GM21529 (cell line): ENCODE measurements around the gene LHFPL2.

ENCODE experiments used
- ATAC-seq: cut with Tn5 transposase; IDR thresholded peaks from one replicate; pipeline ENCODE4 v1.9.1; 2021; ENCODE audit not compliant: unreplicated experiment

LHFPL2 gene

DNA sequence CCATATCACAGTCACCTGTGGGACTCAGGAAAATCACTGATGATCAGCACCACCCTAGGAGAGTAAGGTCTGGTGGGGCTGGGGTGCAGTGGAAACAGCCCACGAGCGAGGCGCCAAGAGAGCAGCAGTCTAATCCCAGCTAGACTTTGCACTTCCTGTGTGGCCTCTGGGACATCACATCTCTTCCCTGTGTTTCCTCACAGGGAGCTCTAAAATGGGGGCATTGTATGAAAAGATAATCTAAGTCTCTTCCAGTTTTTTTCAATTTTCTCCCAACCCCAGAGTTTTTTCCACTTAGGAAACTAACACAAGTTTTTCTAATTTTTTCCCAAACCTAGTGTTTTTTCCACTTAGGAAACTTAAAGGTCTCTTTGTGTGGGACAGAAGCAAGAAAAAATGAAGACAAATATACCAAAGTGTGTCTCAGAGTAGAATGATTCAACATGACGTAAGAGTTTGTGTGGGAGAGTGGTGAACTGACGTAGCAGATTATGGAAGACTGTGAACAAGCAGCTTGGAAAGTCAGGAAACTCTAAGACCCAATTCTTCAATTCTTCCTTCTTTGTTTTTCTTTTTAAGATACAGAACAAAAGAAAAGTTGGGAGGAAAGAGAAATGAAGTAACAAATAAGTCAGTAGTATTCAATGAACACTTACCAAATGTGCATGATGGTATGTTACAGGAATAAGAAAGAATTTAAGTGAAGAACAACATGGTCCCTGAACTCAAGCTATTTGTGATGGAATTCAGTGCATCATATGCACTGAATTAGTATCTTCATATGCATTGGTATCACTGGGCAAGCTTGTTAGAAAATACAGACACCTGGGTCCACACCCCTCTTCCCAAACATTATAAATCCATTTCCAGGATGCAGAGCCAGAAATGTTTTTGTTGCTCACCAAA lies 51.3 kb downstream of the LHFPL2 start:
- no peak for ATAC-seq

DNA sequence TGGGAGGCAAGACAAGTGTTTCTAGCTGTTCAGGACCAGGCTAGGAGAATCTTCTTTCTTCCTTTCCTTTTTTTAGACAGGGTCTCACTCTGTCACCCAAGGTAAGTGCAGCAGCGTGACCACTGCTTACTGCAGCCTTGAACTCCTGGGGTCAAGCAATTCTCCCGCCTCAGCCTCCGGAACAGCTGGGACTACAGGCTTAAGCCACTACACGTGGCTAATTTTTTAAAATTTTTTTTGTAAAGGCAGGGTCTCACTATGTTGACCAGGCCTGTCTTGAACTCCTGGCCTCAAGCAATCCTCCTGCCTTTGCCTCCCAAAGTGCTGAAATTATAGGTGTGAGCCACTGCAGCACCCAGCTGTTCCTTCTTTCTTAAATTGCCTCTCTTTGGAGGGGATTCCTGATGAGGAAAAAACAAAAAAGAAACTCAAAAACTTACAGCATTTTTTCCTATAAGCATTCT lies 53.1 kb downstream of the LHFPL2 start:
- ATAC-seq, result no peak

DNA sequence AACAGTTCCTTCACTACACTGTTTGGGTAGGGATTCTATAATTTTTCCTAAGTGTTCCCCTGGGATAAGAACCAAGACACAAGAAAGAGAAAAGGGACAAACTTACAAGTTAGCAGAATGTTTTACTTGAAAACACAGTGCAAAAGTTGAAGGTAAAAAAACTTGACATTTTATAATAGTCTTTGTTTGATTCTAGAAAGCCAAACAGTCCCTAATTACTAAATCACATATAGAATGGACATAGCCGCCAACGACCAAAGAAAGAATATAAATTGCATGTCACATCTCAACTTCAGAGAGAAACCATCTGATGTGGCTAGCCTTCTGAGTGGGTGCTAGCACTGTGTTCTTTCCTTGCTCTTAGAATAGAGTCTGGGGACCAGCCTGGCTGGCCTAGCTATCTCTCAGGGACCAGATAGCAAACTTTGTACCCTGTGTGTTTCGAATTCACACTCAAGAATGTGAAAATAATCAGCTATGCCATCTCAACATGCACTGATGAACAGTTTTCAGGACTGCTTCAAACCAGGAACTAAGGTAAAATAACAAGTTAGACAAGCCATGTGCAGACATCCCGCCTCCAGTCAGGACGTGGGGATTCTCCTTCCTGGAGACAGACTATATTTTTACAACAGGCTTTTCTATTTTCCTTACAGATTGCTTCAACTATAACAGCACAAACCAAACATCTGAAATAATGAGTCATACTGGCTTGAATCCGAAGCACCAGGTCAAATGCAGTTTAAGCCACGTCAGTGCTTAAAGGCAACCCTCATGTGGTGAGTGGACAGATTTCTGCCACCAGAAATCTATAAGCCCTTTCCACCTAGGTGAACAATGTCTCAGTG lies 53.7 kb downstream of the LHFPL2 start:
- ATAC-seq, result no peak

DNA sequence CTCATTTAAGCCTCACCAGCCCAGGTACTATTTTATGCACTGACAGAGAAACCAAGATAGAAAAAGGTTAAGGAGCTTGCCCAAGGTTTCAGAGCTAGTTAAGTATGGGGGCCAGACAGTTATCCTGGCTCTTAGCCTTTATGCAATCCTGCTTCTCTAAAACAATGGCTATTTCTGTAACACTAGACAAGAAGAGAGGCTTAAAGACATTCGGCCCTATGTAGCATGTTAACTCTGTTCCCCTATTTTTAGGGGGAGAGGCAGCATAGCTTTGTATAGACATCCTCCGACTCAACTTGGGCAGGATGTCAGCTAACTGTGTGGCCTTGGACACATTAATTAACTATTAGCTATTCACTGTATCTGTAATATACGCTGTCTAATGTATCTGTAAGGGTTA lies 54.6 kb downstream of the LHFPL2 start:
- ATAC-seq, result no peak

DNA sequence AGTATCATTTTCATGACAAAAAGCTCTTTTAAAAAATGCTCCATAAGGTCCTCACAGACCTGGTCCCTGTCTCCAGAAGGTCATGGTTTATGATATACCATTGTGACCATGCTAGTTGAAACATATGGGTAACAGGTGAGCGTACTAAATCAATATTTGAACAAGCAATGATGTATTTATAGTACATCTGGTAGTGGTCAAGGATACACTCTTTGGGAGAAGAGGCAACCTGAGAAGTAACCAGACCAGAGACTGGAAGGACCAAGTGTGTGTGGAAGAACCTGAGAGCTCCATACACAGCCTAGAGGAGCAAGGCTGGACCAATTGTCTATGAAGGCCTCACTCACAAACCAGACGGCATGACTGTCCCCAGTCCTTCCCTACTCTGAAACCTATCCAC lies 55.1 kb downstream of the LHFPL2 start:
- no peak for ATAC-seq

DNA sequence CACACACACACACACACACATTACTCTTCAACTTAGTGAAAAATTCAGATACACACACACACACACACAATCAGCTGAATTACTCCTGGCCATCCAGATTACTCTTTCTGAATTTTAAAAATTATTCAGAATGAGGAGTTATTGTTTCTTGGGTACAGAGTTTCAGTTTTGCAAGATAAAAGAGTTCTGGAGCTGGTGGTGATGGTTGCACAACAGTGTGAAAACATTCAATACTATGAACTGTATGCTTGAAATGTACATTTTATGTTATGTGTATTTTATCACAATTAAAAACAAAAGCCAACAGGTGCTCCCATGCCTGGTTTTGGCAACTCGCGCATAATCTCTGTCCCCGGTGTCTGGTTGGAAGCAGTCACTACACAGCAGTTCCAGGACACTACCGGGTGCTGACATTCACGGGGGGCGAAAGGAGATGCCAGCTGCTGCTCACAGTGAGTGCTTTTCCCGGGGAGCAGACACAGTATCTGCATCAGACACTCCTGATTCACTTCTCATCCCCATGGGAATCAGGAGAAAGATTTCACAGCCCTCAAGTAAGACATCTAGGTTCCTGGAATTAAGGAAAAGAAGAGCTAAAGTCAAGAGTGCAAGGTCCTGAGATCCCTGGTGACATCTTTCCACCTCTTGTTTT lies 55.7 kb downstream of the LHFPL2 start:
- no peak for ATAC-seq

DNA sequence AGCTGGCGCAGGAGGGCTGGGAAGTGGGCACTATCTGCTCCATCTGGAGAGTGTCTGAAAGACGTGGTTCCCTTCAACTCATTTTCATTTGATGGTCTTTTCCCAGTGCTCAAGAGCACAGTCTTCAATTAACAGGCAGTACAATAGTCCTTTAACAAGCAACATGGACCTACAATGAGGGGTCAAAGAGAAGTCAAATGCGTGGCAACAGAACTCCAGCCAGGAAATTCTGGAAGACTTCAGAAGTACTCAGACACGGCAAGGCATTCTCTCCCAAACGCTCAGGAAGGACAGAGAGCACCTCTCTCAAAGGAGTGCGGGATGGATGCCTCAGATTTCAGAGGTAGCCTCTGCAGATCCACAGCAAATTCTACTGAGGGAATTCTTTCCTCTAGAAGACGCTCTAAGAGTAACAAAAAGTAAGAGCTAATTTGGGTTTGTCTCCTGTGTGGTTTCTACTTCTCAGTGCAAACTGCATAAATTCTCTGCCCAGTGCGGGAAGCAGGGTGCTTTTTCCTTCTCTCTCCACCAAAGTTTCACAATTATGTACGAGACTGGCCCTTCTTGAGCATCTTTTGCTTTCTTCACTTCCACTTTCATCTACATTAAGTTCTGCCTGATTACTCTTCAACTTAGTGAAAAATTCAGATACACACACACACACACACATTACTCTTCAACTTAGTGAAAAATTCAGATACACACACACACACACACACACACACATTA lies 56.4 kb downstream of the LHFPL2 start:
- ATAC-seq, result peak; percentile 86

DNA sequence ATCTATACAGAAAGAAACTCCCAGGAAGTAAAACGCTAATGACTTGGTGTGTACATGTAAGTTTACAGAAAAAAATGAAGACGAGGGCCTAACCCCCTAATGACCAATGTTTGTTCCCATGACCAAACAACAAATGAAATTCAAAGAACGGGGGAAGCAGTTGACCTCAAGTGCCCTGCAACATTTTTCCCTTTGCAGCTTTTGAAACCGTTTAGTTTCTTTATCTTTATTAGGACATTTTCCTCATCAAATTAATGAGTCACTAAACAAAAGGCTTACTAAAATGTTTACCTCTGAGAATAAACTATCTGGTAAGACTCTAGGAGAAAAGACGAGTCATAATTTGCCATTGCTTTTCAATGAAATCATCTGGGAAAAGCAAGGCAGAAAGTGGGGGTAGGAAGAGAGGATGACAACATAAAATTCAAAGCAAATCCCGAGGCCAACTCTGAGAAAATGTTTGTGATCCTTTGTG lies 57.4 kb downstream of the LHFPL2 start:
- no peak for ATAC-seq

DNA sequence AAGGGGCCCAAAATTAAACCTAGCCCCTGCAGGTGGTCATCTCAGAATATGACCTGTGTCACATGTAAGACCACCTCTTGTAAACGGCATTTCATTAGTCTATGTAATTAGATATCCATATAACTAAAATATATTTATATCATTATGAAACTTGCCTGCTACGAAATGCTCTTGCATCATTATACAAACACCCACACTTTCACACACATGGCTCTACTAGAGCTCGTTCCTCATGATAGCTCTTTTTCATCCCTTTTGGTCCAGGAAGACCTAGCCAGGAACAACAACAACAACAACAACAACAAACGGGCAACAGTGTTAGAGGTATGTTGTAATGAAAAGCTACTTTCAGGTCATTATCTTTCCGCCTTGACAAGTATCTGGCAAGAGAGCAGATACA lies 58.6 kb downstream of the LHFPL2 start:
- no peak for ATAC-seq

DNA sequence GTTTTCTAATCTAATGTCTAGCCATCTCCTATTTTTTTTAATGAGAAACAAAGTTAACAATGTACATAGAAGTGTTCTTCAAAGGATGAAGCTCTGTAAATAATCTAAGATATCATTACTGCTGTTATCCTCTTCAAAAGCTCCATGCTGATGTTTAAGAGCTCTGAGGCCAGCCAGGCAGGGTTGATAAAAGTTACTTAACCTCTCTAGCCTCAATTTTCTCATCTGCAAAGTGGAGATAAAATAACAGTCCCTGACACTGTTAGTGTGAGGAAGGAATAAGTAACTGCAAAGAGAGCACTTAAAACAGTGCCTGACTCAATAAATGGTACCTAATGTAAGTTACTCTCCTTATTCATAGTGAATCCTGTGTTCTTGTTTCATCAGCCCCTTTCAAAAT lies 60.1 kb downstream of the LHFPL2 start:
- ATAC-seq, result no peak

DNA sequence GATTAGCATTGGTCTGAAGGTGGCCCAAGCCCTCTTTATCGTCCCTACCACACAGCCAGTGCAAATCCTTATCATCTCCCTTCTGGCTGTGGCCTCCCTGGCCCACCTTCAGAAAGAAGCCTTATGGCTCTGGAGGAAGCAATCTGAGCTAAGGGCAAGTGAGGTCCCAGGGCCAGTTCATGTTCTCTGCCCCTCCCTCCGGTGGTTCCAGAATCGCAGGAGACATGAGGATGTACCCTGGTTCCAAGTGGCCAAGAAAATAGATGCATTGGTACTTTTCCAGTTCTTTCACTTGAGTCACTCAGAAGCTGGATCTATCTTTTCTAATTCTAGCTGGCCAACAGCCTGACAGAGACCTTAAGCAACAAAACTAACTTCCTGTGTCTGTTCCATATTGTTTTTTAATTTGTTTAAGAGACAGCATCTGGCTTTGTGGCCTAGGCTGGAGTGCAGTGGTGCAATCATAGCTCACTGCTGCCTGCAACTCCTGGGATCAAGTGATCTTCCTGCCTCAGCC lies 60.7 kb downstream of the LHFPL2 start:
- ATAC-seq, result no peak

DNA sequence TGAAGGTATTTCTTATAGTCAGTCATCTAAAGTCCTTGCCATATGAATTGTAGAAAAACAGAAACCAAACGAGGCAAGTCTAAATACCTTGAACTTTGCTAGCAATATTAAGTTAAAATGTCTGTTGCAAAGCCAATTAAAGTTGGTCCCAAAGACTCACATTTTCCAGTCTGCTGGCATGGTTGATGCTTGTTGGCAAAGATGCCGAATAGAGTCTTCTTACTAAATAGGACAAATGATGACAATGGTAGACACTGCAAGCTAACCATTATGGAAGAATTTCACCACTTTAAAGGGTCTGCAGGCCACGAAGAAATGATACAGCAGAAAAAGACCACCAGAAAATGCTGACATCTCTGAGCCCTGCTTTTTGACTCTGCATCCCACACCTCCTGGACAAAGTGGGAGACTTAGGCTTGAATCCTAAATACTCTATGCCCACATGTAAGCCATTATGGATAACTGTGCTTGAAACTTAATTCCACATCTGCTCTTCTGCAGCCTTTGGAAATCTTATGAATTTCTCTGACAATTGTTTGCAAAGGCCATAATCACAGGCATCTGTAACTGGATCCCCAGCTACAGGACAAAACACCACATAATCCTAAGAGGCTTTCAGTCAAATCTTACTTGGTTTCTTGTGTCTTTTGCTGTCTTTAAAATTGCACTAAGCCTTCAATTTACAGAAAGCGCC lies 61.3 kb downstream of the LHFPL2 start:
- ATAC-seq, result no peak

DNA sequence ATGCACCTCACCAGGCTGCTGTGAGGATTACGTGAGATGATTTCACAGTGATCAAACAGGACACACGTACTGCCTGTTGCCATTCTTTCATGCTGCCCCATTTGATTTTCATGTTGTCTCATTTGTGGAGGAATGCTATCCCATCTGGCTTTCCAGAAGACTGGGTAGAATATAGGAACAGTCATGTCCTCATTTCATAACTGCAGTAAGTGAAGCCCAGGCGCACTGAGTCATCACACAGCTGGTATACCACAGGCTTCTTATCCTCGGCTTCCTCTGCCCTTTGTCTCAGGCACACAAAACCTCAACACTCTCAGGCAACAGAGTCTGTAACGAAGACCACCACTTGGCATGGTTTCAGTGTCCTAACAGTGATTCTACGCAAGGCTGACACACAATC lies 62.3 kb downstream of the LHFPL2 start:
- no peak for ATAC-seq

DNA sequence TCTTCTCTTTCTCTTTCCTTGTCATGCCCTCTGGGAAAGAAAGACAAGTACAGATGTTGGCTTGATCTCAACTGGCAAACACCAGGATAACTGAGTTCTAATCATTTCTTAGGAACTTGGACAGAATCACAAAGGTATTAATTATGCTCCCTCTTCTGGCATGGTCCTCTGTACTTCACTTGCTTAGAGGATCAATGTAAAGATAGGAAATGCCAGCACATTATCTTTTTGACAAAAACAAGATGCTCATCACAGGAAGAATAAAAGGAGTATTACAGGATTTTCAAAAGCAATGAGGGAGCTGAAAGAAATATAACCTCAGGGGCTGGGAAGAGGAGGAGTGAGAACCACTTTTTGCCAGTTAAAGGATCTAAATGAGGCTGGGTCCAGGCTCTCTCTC lies 70.6 kb downstream of the LHFPL2 start:
- ATAC-seq, result no peak

DNA sequence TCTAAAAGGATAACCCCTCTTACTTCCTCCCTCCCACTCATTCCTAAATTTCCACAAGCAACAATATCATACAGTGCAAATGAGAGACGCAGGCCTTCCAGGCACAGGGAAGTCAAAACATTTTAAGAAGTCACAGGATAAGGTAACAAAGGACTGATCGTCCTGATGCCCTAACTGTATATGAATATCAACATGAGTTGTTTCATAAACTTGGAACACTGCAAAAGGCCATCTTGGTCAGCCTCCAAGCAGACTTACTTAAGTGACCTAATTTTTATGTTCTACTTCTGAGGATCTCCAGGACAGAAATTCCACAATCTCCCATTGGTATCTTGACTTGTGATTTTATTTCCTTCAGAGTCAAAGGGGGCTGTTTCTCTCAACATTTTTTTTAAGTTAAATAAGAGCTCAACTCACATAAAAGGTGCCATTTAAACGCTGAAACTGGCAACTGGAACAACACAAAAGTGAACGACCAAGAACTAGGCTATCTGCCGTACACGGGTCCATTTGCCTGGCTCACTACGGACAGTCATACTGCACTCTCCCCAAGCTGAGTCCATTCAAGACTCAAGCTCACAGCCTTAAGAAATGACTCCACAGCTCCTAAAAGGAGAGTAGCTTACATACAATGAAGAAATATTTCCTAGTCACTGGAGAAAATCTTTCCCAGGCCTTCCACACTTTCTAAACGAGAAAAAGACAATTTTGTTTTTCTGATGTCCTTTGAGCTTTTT lies 71.3 kb downstream of the LHFPL2 start:
- no peak for ATAC-seq

DNA sequence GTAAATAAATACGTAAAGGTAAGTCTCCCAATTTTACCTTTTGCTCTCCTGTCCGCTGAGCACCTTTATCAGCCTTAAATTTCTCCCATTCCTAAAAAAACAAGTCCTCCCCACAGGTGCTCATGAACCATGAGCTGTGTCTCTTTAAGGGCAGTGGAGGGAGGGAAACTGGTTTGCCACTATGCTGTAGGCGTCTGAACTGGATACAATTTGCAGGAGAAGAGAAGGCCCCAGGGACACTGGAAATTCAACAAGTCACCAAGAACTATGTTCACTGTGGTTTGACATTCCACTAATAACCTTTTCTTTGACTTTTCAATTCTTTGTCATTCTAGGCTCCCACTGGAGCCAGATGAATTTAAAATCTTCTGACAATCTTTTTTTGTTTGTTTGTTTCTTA lies 72.2 kb downstream of the LHFPL2 start:
- no peak for ATAC-seq

DNA sequence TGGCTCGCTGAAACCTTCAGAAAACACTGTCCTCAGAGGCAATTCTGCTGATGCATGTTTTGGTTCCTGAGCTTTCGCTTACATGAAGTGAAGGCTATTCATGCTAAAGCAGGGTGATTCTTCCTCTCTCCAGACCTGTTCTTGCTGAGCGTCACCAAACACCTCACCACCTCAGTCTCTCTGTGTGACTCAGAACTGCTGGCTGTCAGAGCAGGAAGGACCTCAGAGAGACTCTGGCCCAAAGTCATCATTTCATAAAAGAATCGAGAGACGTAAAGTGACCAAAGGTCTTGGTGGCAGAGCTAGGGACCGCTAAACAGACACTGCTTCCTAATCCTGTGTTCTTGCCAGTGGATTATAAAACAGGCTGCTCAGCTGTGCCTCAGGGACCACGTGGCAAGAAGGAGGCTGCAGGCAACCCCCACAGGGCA lies 73.8 kb downstream of the LHFPL2 start:
- ATAC-seq, result peak; percentile 54

DNA sequence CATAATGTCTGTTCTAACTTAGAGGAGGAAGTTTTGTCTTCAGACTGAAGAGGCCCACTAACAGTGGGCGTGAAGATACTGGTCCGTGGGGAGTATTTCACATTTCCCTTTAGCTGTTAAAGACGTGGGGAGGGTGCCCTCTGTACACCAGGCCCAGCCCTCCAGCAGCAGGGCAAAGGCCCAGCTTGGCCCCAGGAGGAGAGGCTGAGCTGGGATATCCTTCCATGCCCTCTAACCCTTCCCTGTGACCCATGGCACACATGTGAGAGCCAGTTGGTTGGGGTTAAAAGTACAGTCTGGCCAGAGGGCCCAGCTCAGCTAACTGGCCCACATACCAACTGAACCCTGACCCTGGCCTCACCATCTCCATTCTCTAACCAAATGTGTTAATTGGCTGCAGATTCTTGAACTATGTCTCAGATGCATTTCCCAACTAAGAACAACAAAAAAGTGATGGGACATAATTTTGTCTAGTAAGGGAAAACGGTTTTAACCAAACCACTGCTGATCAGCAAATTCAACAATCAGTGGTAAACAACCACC lies 74.4 kb downstream of the LHFPL2 start:
- peak; percentile 41 for ATAC-seq

DNA sequence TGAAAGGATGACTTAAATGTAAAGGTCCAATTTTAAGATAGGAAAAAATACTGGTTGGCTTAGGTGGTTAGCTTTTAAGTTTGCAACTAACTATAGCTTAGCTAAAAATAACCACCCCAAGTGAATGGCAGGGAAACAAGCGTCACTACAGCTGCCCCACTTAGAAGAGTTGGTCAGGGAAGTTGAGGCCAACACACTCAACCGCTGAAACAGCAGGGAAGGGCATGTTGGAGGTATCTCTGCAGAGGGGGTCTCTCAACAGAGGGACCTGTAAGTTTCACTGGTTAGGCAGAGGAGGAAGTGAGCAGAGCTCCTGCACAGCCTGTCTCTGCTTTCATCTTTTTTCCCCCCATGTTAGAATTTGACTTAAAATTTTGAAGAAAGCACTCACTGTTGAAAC lies 75.3 kb downstream of the LHFPL2 start:
- ATAC-seq, result peak; percentile 64
